ENCODE data around the gene PXMP4. TPM values are rescaled to one million over a fixed set of nuclear protein-coding genes. Genes with fewer than 3 reads are reported as not detected.

PXMP4 gene
- total and polyA plus RNA-seq, 12 donors: 4.6 to 14.8 (median 12.0) TPM

GRCh38 chr20:33655164-33655563, 64.9 kb downstream of the PXMP4 start:
- ATAC-seq (no peak), DNase-seq (no peak)
- peaks cover 0 to 19% (median 10%) of the 10 kb centered on the region in 9 donors for H3K4me1 ChIP-seq
- intact Hi-C loops (cut with DNase I): loop anchor here in 3 of 10 donors (5.0 to 10.0 kb wide), 3 partner anchors 188 to 260 kb away; no protein-coding TSS in a partner anchor
- TF ChIP-seq CTCF (IDR thresholded peaks at IDR 0.05): no peak
- H3K36me3 ChIP-seq: peaks cover 0 to 38% (median 6%) of the 10 kb centered on the region in 9 donors
- WGBS, 2 donors: 64 to 70% methylated on average over 4 of the region's 4 CpGs
- H3K27ac ChIP-seq: no peak overlapping the region
- no peaks in the 10 kb centered on the region for H3K27me3 ChIP-seq
- H3K4me3 ChIP-seq: no peak overlapping the region
- no peaks in the 10 kb centered on the region for H3K9me3 ChIP-seq

DNA sequence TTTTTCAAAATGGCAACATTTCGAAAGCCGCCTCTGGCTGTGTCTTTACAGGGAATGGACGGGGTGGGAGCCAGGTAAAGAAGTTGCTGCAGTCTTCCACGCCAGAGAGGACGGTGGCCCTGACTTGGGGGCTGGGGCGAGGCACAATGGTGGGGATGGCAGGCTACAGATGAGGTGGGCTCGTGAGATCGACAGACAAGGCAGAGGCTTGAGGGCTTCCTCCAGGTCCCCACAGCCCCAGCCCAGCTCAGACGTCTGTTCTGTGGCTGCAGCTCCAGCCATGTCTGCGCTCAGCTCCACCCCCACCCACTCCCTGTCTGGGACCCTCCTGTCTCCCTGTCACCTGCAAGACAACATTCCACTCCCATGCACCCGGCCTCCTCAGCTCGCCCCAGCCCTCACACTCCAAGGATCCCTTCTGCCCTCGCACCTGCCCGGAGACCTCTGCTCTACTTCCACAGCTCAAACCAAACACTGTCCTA, 65.4 kb downstream of the PXMP4 start:
- no peaks in the 10 kb centered on the region for H3K9me3 ChIP-seq
- no peak overlapping the region for H3K4me3 ChIP-seq
- no peak overlapping the region for H3K27ac ChIP-seq
- H3K4me1 ChIP-seq: peaks cover 0 to 19% (median 10%) of the 10 kb centered on the region in 9 donors
- ATAC-seq (peak in 1 of 8 donors; percentile 4), DNase-seq (no peak)
- no peak for TF ChIP-seq CTCF (IDR thresholded peaks at IDR 0.05)
- WGBS, 2 donors: 74 to 80% methylated on average over 14 of the region's 14 CpGs
- H3K27me3 ChIP-seq: no peaks in the 10 kb centered on the region
- peaks cover 0 to 33% (median 6%) of the 10 kb centered on the region in 9 donors for H3K36me3 ChIP-seq
- intact Hi-C loops (cut with DNase I): loop anchor here in 6 of 10 donors (5.0 to 10.0 kb wide), 5 partner anchors 187 to 260 kb away; no protein-coding TSS in a partner anchor

- 83 to 91% methylated on average over 11 of the region's 11 CpGs for WGBS, 2 donors
- peak overlapping the region in 1 of 10 donors; percentile 15 for H3K4me3 ChIP-seq
- H3K36me3 ChIP-seq: peaks cover 0 to 27% (median 6%) of the 10 kb centered on the region in 9 donors
- peak in 5 of 8 donors; percentile 6 to 17 (median 10) for ATAC-seq
- no peak for DNase-seq
- H3K9me3 ChIP-seq: no peaks in the 10 kb centered on the region
- TF ChIP-seq CTCF (IDR thresholded peaks at IDR 0.05): no peak
- peaks cover 0 to 25% (median 17%) of the 10 kb centered on the region in 9 donors for H3K4me1 ChIP-seq
- no peak overlapping the region for H3K27ac ChIP-seq
- H3K27me3 ChIP-seq: no peaks in the 10 kb centered on the region
- intact Hi-C loops (cut with DNase I): loop anchor here in 8 of 10 donors (1.0 to 10.0 kb wide), 6 partner anchors 192 to 259 kb away; no protein-coding TSS in a partner anchor
Observed at GRCh38 chr20:33653900-33654596, 66.1 kb downstream of the PXMP4 start.

DNA sequence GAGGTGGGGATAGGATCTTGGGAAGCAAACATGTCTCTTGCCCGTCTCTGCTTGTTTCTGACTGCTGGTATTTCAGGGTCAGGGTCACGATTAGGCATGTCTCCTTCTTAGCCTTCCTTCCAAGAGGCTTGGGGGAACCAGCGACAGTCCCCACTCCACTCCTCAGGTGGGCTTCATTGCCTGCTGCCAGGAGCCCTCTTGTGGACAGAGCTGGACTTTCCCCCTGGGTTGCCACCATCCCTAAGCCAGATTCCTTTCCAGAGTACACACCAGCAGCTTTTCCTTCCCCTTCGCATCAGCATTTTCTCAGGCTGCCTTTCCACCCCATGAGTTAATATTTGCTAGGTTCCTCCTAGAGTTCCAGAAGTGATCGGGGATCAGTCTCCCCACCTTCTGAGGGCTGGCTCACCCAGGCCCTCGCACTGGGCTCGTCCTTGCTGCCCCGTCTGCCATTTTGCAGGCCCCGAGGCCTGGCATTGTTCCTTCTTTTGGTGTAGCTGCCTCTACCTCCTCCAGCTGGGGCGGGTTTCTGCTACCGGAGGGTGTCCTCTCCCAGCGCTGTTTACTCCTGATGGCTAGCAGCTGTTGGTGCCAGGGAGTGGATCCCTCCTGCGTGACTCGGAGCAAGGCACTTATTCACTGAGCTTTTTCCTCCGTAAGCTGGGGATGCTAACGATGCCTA, 66.8 kb downstream of the PXMP4 start:
- peak; percentile 48 to 75 (median 63) for ATAC-seq
- DNase-seq: peak in 1 of 2 donors; percentile 60
- peak overlapping the region in 5 of 10 donors; percentile 1 to 38 (median 21) for H3K4me3 ChIP-seq

More for the DNA sequence above, 66.8 kb downstream of the PXMP4 start:
- no peaks in the 10 kb centered on the region for H3K27me3 ChIP-seq
- H3K27ac ChIP-seq: peak overlapping the region in 1 of 10 donors; percentile 6
- TF ChIP-seq CTCF (IDR thresholded peaks at IDR 0.05): peak; percentile 51 to 80 (median 74)
- H3K36me3 ChIP-seq: peaks cover 0 to 20% (median 3%) of the 10 kb centered on the region in 9 donors
- H3K9me3 ChIP-seq: no peaks in the 10 kb centered on the region
- peaks cover 4 to 32% (median 23%) of the 10 kb centered on the region in 9 donors for H3K4me1 ChIP-seq
- 42 to 48% methylated on average over 16 of the region's 16 CpGs for WGBS, 2 donors
- intact Hi-C loops (cut with DNase I): loop anchor here in 8 of 10 donors (1.0 to 10.0 kb wide), 6 partner anchors 191 to 259 kb away; no protein-coding TSS in a partner anchor
